ENCODE data around the gene PARP15. TPM values are rescaled to one million over a fixed set of nuclear protein-coding genes. Genes with fewer than 3 reads are reported as not detected.

Gene PARP15
- total RNA-seq, 1 donor from 2014 or later = not detected

DNA sequence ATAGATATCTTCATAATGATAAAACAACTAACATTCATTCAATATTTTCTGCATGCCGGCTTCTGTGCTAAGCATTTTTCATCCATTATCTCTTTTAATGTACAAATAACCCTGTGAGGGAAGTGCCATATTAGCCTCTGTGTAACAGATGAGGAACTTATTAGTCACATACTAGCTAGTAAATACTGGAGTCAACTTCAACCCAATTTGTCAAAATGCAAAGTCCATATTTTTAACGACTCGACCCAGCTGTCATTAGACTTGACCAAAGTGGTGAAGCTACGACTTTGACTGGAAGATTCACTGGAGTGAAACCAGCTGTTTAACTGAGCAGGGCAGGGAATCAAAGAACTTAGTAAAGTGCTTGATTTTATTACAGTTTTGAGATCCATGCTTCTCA is 41.6 kb downstream of the PARP15 start:
- H3K27me3 ChIP-seq = no peaks in the 10 kb centered on the region
- no peaks in the 10 kb centered on the region for H3K4me1 ChIP-seq
- intact Hi-C loops (cut with DNase I) = no loop called here
- DNase-seq (ENCODE audit: low spot score in 2 of 2) = no peak
- H3K27ac ChIP-seq = no peak overlapping the region
- TF ChIP-seq, protein P1, sequence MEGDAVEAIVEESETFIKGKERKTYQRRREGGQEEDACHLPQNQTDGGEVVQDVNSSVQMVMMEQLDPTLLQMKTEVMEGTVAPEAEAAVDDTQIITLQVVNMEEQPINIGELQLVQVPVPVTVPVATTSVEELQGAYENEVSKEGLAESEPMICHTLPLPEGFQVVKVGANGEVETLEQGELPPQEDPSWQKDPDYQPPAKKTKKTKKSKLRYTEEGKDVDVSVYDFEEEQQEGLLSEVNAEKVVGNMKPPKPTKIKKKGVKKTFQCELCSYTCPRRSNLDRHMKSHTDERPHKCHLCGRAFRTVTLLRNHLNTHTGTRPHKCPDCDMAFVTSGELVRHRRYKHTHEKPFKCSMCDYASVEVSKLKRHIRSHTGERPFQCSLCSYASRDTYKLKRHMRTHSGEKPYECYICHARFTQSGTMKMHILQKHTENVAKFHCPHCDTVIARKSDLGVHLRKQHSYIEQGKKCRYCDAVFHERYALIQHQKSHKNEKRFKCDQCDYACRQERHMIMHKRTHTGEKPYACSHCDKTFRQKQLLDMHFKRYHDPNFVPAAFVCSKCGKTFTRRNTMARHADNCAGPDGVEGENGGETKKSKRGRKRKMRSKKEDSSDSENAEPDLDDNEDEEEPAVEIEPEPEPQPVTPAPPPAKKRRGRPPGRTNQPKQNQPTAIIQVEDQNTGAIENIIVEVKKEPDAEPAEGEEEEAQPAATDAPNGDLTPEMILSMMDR (IDR thresholded peaks at IDR 0.05) = no peak
- H3K36me3 ChIP-seq = no peaks in the 10 kb centered on the region
- H3K4me3 ChIP-seq = no peak overlapping the region
- H3K9me3 ChIP-seq = no peaks in the 10 kb centered on the region

DNA sequence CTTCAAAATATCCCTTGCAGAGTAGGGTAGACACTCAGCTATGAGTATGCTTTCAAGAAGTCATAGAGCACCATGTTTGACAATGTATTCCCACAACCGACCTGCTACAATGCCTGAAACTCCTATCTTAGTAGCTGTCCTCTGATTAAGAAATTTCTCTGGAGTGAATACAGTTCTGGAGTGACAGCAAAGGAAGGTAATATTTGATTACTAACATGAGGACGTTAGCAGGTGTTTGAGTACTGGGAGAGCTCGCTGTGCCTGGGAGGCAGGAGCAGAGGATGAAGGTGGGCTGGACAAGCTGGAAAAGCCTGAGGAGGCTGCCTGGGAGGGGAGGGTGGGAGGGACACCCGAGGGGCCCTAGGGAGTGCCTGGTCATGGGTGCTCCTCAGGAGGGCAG is 42.9 kb downstream of the PARP15 start:
- TF ChIP-seq, protein P1 (IDR thresholded peaks at IDR 0.05) = no peak
- H3K4me3 ChIP-seq = no peak overlapping the region
- no peak overlapping the region for H3K27ac ChIP-seq
- H3K36me3 ChIP-seq = no peaks in the 10 kb centered on the region
- no peaks in the 10 kb centered on the region for H3K4me1 ChIP-seq
- DNase-seq (ENCODE audit: low spot score in 2 of 2) = no peak
- H3K27me3 ChIP-seq = no peaks in the 10 kb centered on the region
- H3K9me3 ChIP-seq = no peaks in the 10 kb centered on the region
- intact Hi-C loops (cut with DNase I) = no loop called here

DNA sequence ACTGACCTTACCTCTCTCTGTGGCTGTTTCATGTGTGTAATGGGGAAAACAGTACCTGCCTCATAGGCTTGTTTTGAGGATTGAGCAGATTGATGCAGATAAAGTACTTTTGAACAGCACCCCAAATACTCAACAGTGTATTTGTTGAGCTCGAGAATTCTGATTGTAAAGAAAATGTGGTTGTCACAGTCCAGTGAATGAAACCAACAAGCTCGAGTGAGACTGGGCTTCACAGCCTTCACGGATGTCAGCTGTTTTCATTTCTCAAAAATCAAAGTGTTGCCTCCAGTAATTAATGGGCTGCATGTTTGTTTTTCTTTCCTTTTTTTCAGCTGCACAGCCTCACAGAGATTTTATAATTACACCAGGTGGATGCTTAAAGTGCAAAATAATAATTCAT is 43.7 kb downstream of the PARP15 start:
- TF ChIP-seq, protein P1 (IDR thresholded peaks at IDR 0.05) = no peak
- Histone ChIP-seq H3K27me3 (no peaks in the 10 kb centered on the region), H3K4me1 (no peaks in the 10 kb centered on the region), H3K4me3 (no peak overlapping the region), H3K36me3 (no peaks in the 10 kb centered on the region), H3K27ac (no peak overlapping the region), H3K9me3 (no peaks in the 10 kb centered on the region)
- intact Hi-C loops (cut with DNase I) = no loop called here
- DNase-seq (ENCODE audit: low spot score in 2 of 2) = no peak

DNA sequence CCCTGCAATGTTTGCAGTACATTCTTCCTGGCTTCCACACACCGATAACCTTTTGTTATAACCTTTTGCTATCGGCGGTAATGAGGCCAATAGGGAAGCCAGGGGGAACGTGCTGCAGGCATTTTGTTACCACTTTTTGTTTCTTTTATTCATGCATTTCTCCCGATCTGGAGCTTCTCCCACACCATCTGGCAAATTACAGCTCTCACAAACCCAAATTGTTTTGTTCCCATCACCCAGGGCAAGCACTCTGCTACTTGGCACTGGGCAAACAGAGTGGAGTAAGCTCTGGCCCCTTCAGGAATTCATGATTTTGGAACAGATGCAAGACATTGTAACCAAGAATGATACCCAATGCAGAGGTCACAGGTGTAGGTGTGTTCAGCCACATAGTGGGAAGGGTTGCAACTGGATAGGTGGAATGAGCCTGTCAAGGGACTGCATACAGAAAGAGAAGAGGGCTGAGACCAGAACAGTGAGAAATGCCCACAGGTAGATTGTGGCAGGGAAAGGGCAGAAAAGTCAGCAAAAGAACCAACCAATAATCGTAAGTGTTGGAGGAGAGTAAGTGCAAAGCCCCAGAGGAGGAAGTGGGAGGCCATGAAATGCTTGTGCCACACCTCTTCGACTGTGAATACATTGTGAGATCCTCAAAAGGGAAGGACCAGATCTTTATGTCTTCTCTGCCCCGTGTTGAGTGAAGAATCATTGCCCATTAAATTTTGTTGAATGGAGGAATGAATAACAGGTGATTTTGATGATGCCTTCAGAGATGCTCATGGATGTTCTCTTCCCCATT is 45.8 kb downstream of the PARP15 start:
- no peaks in the 10 kb centered on the region for H3K4me1 ChIP-seq
- no peak overlapping the region for H3K4me3 ChIP-seq
- H3K9me3 ChIP-seq = no peaks in the 10 kb centered on the region
- H3K36me3 ChIP-seq = no peaks in the 10 kb centered on the region
- H3K27ac ChIP-seq = no peak overlapping the region
- TF ChIP-seq, protein P1 (IDR thresholded peaks at IDR 0.05) = no peak
- H3K27me3 ChIP-seq = no peaks in the 10 kb centered on the region
- intact Hi-C loops (cut with DNase I) = no loop called here
- DNase-seq (ENCODE audit: low spot score in 2 of 2) = no peak

DNA sequence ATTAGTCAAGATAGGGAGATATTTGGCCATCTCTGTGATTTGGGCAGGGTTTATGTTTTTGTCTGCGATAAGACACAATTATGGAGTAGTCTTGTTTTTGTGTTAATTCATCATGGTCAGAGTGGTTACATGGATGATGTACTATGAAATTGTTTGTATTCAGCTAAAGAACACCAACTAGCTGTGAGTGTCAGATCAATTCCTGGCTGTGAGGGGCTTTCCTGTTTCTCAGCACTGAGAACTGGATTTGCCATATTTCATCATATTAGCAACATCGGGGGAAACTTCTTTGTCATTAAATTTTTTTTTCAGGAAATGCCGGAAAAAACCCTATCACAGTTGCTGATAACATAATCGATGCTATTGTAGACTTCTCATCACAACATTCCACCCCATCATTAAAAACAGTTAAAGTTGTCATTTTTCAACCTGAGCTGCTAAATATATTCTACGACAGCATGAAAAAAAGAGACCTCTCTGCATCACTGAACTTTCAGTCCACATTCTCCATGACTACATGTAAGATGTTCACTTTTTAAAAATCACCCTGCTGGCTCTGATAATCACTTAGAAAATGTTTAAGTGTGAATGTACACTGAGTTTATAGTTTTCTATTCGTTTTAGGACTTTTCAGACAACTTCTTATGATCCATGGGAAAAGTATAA is 49.2 kb downstream of the PARP15 start:
- H3K4me1 ChIP-seq = no peaks in the 10 kb centered on the region
- DNase-seq (ENCODE audit: low spot score in 2 of 2) = no peak
- no peaks in the 10 kb centered on the region for H3K27me3 ChIP-seq
- H3K9me3 ChIP-seq = no peaks in the 10 kb centered on the region
- H3K27ac ChIP-seq = no peak overlapping the region
- intact Hi-C loops (cut with DNase I) = no loop called here
- no peaks in the 10 kb centered on the region for H3K36me3 ChIP-seq
- no peak overlapping the region for H3K4me3 ChIP-seq
- TF ChIP-seq, protein P1 (IDR thresholded peaks at IDR 0.05) = no peak

Measured in ascending aorta (tissue), 2 donors.